Stomach (tissue), 9 donors: Measurements from ENCODE around the gene TCF7. TPM values are rescaled to one million over a fixed set of nuclear protein-coding genes. Genes with fewer than 3 reads are reported as not detected.

Experiments used
- DNase-seq, 2 donors: peaks; one replicate each; pipeline versions ENCODE4 v3.0.0 to v3.0.0-alpha.2; 2013 to 2019
- H3K27ac ChIP-seq, 5 donors: fragments of 200-600 bp in 4 of 5; sonication (generic) in 4 of 5; one replicate each; pipeline ENCODE4 v1.5.1; 2013 to 2019; ENCODE audit warnings: mild to moderate bottlenecking in 1 of 5, moderate library complexity in 1 of 5
- H3K27me3 ChIP-seq, 3 donors: fragments of 200-600 bp; sonication (generic); one replicate each; pipeline ENCODE4 v1.5.1; 2017 to 2019; ENCODE audit warnings: mixed run types in 1 of 3
- H3K36me3 ChIP-seq, 4 donors: fragments of 200-600 bp; sonication (generic); 1 replicate in 3 of 4; 2 replicates in 1 of 4; pipeline ENCODE4 v1.5.1; 2016 to 2019
- H3K4me1 ChIP-seq, 4 donors: fragments of 200-600 bp; sonication (generic); one replicate each; pipeline ENCODE4 v1.5.1; 2016 to 2019
- H3K4me3 ChIP-seq, 4 donors: fragments of 200-600 bp; sonication (generic) in 3 of 4; one replicate each; pipeline ENCODE4 v1.5.1; 2016 to 2019; ENCODE audit warnings: mild to moderate bottlenecking in 1 of 4
- H3K9me3 ChIP-seq, 4 donors: fragments of 200-600 bp; sonication (generic); one replicate each; pipeline ENCODE4 v1.5.1; 2016 to 2019
- CTCF ChIP-seq, 7 experiments: fragments of 450-650 bp in 4 of 7; fragments of 200-600 bp in 3 of 7; sonication (generic) in 3 of 7; IDR thresholded peaks; one replicate each; pipeline ENCODE4 v1.5.1; 2016 to 2019; ENCODE audit warnings: antibody characterized with exemption in 7 of 7, control low read depth in 2 of 7, mild to moderate bottlenecking in 1 of 7
- EP300 ChIP-seq: sonication (generic); formaldehyde crosslinking; IDR thresholded peaks from one replicate; pipeline ENCODE4 v1.6.1; 2017; ENCODE audit warnings: antibody characterized with exemption
- POLR2A ChIP-seq, 4 donors: fragments of 450-650 bp; IDR thresholded peaks; one replicate each; pipeline ENCODE4 v1.6.1; 2016; ENCODE audit warnings: antibody characterized with exemption in 4 of 4, control low read depth in 2 of 4, mild to moderate bottlenecking in 1 of 4, moderate library complexity in 1 of 4
- POLR2AphosphoS5 ChIP-seq, 3 donors: sonication (generic); formaldehyde crosslinking; IDR thresholded peaks; one replicate each; pipeline ENCODE4 v1.6.1; 2016; ENCODE audit warnings: antibody characterized with exemption in 3 of 3
- WGBS, 5 donors: extraction: QIAGEN DNeasy Blood & Tissue Kit in 3 of 5; methylation state at CpG; one replicate each; pipeline versions ENCODE4 v1.1.5 to v1.1.7; 2013 to 2018; 5-methylcytosine and 5-hydroxymethylcytosine counted together
- intact Hi-C: fragments of 100-400 bp; cut with DNase I; formaldehyde crosslinking; loops from one replicate; pipeline ENCODE4 v1.15.1; 2023; ENCODE audit warnings: low total_unique reads
- polyA plus RNA-seq, 3 donors: library from polyadenylated mRNA; stranded (reverse); fragments of 200-250 nt; gene quantifications; one replicate each; pipeline ENCODE4 v1.2.3, GENCODE V29; 2013
- total RNA-seq, 5 donors: library from RNA; depleted of rRNA; stranded (reverse); fragments of >200 nt; gene quantifications; one replicate each; pipeline versions ENCODE4 v1.1.0 to v1.2.3, GENCODE V29; 2014 to 2016
- donor health status: healthy with polysubstance abuse.
- donor health status: Bipolar disorder and iron deficiency.
- donor health status: healthy.

TCF7 gene
- total and polyA plus RNA-seq, 8 donors = 3.7 to 13.3 (median 5.4) TPM; not detected in 1

- peak in 6 of 7 experiments; percentile 45 to 98 (median 94) for TF ChIP-seq CTCF (IDR thresholded peaks at IDR 0.05)
- TF ChIP-seq POLR2AphosphoS5 (IDR thresholded peaks at IDR 0.05) = peak in 1 of 3 donors; percentile 27
- no peak for TF ChIP-seq POLR2A (IDR thresholded peaks at IDR 0.05)
- no peak overlapping the region for H3K4me3 ChIP-seq
- H3K27ac ChIP-seq = no peak overlapping the region
- DNase-seq = peak; percentile 84 to 86
- intact Hi-C loops = no loop called here
- peaks cover 18 to 95% (median 91%) of the 10 kb centered on the region in 4 donors for H3K36me3 ChIP-seq
- H3K9me3 ChIP-seq = no peaks in the 10 kb centered on the region
- no peaks in the 10 kb centered on the region for H3K27me3 ChIP-seq
- 90 to 94% (median 90%) methylated on average over 12 to 13 of the region's 13 CpGs for WGBS, 5 donors
- peaks cover 4 to 64% (median 46%) of the 10 kb centered on the region in 4 donors for H3K4me1 ChIP-seq
These were observed 31.5 kb downstream of the TCF7 start for GRCh38 chr5:134145779-134146581.

GRCh38 chr5:134146651-134147518, 32.4 kb downstream of the TCF7 start:
- intact Hi-C loops = no loop called here
- H3K4me1 ChIP-seq = peaks cover 7 to 67% (median 49%) of the 10 kb centered on the region in 4 donors
- H3K9me3 ChIP-seq = no peaks in the 10 kb centered on the region
- 76 to 86% (median 81%) methylated on average over 4 of the region's 4 CpGs for WGBS, 5 donors
- H3K36me3 ChIP-seq = peaks cover 24 to 97% (median 92%) of the 10 kb centered on the region in 4 donors
- H3K27me3 ChIP-seq = no peaks in the 10 kb centered on the region
- TF ChIP-seq POLR2A (IDR thresholded peaks at IDR 0.05) = no peak
- TF ChIP-seq EP300 = no peak
- TF ChIP-seq POLR2AphosphoS5 (IDR thresholded peaks at IDR 0.05) = no peak
- no peak for TF ChIP-seq CTCF (IDR thresholded peaks at IDR 0.05)
- DNase-seq = peak in 1 of 2 donors; percentile 23
- no peak overlapping the region for H3K4me3 ChIP-seq
- no peak overlapping the region for H3K27ac ChIP-seq

GRCh38 chr5:134148316-134148715, 33.8 kb downstream of the TCF7 start:
- Histone ChIP-seq H3K9me3 (no peaks in the 10 kb centered on the region), H3K4me3 (no peak overlapping the region), H3K36me3 (peaks cover 36 to 97% (median 92%) of the 10 kb centered on the region in 4 donors), H3K27me3 (no peaks in the 10 kb centered on the region), H3K27ac (no peak overlapping the region), H3K4me1 (peaks cover 7 to 75% (median 52%) of the 10 kb centered on the region in 4 donors)
- intact Hi-C loops = no loop called here
- peak in 1 of 2 donors; percentile 21 for DNase-seq
- WGBS, 5 donors = 32 to 61% (median 54%) methylated on average over 2 of the region's 2 CpGs
- TF ChIP-seq CTCF (IDR thresholded peaks at IDR 0.05) = no peak
- TF ChIP-seq POLR2AphosphoS5 (IDR thresholded peaks at IDR 0.05) = no peak
- no peak for TF ChIP-seq EP300
- no peak for TF ChIP-seq POLR2A (IDR thresholded peaks at IDR 0.05)

- peak overlapping the region; percentile 8 to 58 (median 21) for H3K27ac ChIP-seq
- H3K27me3 ChIP-seq = no peaks in the 10 kb centered on the region
- WGBS, 5 donors = 71 to 81% (median 79%) methylated on average over 6 of the region's 6 CpGs
These were observed 34.6 kb downstream of the TCF7 start for GRCh38 chr5:134148986-134149539.

More at GRCh38 chr5:134148986-134149539, 34.6 kb downstream of the TCF7 start:
- intact Hi-C loops = no loop called here
- H3K36me3 ChIP-seq = peaks cover 39 to 97% (median 92%) of the 10 kb centered on the region in 4 donors
- H3K4me3 ChIP-seq = no peak overlapping the region
- H3K4me1 ChIP-seq = peaks cover 7 to 75% (median 52%) of the 10 kb centered on the region in 4 donors
- TF ChIP-seq POLR2A (IDR thresholded peaks at IDR 0.05) (no peak), POLR2AphosphoS5 (IDR thresholded peaks at IDR 0.05) (no peak), EP300 (no peak), CTCF (IDR thresholded peaks at IDR 0.05) (no peak)
- no peak for DNase-seq
- no peaks in the 10 kb centered on the region for H3K9me3 ChIP-seq
